NCI-H187 (cell line): Measurements from ENCODE around the gene SLC16A7.
"Not testable (repeated sequence)": the region's sequence is repeated elsewhere in the genome, so short reads cannot be mapped to it uniquely, and the experiment has no call there.

ENCODE experiments used
- DNase-seq, 2 experiments: peaks; one replicate each; lab custom pipeline; 2025; lab: John Stamatoyannopoulos, UW

Gene SLC16A7

DNA sequence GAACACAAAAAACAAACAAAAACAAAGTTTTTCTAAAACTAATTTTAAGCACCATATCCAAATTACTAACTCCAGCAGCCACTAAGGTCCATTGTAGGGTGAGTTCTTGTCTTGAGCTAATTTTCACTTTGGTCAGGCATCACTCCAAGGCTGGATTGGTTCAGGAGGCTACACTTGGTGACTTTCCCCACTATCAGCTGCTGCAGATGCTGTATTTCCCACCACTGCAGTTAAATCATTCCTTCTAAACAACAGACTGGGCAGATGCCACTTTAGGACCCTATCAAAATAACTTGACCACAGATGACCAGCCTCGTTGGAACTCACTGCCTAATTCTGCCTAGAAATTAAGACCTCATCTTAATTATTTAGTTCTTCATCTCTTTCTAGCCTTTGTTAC is 140.5 kb downstream of the SLC16A7 start:
- DNase-seq: no peak

DNA sequence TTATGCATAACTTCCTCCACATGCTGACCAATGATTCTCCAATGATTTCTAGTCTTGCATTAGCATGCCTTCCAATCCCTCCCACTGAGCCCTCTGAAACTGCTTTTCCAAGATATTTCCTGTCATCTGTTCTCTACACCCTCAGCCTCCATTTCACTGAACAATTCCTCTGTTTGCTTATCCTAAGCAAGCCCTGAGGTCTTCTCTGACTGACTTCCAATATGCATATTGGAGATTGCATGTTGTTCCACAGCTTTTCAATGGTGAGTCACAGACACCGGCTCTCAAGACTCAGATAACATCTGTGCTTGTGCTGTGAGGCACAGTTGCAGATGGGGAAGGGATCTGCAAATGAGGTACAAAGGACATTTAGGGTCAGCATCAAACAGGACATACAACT is 141.0 kb downstream of the SLC16A7 start:
- no peak for DNase-seq

DNA sequence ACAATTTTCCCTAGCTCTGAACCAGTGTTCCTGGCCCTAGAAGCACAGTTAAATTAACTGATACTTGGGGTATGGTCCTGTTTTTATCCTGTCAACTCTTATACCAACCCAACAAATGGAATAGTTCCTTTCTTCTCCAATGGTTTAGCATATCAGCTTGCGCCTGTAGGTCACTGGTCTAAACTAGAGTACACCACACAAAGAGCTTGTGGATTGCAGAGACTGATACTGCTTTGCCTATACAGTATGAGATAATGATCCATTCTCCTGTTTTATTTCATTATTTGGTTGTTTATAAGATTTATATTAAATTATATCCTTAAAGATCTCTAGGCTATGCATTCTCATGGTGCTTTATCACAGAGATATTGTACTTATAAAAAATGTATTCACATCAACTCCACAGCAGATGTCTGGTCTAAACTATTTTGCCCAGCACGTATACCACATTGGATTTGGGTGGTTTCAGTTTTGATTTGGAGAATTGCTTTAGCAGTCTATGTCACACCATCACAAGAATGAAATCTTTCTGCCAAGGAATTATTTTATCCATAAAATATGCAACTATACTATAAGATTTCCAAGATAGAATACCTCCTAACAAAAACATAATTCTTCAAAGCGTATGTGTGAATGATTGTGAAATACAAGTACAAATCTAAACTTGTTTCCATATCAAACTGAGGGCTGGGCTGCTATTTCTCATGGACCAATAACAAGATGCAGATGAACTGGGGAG is 142.1 kb downstream of the SLC16A7 start:
- DNase-seq: no peak

DNA sequence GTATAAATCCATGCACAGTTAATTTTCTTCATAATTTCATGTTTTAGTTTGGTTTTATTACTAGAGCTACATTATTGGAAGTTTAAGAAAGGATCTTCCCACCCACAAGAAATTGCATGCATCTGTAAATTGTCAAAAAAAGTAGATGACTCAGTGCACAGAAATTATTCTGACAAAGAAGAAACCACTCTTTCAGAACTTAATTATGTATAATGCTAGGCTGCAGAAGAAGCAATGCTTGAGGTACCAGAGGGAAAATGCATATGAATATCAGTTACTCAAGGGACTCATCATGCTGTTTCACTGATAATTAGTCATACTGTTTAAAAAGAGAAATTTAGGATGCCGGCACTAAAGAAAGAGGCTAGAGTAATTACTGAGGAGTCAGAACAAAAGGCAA is 147.0 kb downstream of the SLC16A7 start:
- no peak for DNase-seq

DNA sequence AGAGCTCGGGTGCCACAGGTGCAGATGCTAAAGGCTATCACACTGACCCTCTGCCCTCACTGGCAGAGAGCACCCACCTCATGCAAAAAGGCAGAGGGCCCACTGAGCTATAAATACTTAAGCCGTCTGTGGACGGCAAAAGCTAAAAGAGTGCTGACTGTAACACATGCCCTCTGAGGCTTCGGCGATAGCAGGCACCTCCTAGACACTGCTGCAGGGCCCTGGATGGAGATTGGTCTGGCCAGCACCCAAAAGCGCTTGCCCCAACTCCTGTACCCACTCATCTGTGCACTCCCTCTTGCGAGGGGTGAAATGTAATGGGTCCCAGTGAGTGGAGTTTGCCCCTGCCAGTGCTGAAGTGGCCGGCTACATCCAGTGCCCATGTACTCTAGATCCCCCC is 148.7 kb downstream of the SLC16A7 start:
- DNase-seq: no peak

DNA sequence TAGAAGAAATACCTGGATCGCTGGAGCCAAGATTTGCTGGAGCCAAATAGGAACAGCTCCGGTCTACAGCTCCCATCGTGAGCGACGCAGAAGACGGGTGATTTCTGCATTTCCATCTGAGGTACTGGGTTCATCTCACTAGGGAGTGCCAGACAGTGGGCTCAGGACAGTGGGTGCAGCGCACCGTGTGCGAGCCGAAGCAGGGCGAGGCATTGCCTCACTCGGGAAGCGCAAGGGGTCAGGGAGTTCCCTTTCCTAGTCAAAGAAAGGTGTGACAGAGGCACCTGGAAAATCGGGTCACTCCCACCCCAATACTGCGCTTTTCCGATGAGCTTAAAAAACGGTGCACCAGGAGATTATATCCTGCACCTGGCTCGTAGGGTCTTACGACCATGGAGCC is 155.3 kb downstream of the SLC16A7 start:
- not testable (repeated sequence) for DNase-seq

DNA sequence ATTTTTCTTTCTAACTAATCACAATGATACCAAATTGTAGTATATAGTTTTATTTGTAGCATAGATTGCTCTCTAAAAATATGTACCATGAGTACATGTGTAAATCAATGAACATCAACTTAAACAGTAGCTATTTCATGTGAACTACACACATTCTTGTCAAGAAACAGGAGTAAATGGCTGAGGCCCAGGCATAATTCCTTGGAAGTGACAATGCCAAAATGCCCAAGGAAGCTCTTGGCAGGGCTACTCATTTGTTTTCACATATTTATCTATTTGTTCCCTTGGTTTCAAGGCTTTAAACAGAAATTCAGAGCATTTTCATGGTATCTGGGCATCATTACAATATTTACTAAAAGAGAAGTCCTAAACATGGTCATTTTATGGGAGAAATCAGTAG is 165.7 kb downstream of the SLC16A7 start:
- DNase-seq: no peak

DNA sequence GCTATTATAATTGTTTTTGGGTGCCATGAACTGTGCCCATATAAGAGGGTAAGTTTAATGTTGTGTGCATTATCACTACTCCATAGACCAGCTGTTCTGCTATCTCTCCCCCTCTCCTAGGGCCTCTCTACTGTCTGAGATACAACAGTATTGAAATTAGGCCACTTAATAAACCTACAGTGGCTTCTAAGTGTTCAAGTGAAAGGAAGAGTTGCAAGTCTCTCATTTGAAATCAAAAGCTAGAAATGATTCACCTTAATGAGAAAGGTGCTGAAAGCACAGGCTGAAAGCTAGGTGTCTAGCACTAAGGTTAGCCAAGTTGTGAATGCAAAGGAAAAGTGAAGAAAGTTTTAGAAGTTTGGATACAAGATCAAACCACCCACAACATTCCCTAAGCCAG is 168.0 kb downstream of the SLC16A7 start:
- DNase-seq: no peak

DNA sequence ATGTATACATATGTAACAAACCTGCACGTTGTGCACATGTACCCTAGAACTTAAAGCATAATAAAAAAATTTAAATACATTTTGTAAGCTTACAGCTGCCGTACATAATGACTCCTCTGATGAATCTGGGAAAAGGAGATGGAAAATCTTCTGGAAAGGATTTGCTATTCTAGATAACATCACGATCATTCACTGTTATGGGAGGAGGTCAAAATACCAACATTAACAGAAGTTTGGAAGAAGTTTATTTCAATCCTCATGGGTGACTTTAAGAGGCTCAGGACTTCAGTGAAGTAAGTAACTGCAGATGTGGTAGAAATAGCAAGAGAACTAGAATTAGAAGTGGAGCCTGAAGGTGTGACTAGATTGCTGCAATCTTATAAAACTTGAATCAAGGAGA is 172.2 kb downstream of the SLC16A7 start:
- no peak for DNase-seq

DNA sequence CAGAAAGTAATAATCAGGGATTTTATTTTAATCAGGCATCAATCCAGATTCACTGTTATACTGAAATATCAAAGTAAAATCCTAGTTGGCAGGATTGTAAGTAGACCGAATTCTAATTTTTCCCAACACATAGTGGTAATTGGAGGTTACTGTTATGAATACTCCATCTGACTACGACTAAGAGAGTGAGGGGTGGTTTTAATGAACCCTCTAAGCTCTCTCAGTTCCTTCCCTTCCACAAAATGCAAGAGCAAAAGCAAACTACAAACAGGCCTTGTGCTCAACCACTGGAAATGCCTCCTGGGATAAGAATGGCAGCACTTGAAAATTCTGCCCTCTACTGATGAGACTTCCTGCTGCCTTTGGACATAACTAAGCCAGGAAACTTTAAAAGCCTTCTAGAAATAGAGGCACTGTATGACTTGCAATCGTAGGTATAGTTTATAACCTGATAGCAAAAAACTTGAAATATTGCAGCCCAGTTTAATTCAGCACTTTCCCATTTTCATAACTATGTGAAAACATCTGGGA is 184.8 kb downstream of the SLC16A7 start:
- no peak for DNase-seq

DNA sequence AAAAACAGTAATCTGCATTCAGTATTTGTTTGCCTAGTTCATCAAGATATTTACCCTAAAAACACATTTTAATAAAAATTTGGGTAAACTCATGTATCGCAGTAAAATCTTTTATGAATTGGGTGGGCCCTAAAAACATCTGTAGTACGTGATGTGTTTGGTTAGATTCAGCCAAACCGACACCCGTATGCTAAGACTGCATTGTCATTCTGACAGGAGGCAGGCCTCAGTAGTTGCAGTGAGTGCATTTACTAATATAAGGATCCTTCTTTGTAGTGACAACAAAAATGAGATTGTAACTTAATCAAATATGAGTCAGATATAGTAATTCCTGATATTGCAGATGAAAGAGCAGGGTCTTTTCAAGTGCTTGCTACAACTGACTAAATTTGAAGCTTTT is 191.8 kb downstream of the SLC16A7 start:
- DNase-seq: no peak

DNA sequence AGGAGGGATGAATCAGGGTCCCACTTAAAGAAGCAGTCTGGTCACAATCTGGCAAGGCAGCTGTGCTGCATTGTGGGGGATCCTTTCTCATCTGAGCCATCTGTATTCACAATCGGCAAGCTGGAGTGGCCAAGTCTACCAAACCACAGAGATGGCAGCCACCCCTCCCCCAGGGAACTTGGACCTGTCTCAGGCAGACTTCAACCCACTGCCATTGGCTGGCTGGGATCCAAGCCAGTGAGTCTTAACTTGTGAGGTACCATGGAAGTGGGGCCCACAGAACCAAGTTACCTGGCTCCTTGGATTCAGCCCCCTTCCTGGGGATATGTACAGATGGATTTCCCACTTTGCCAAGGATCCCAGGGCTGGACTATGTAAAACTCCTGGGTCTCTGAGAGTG is 196.8 kb downstream of the SLC16A7 start:
- no peak for DNase-seq

DNA sequence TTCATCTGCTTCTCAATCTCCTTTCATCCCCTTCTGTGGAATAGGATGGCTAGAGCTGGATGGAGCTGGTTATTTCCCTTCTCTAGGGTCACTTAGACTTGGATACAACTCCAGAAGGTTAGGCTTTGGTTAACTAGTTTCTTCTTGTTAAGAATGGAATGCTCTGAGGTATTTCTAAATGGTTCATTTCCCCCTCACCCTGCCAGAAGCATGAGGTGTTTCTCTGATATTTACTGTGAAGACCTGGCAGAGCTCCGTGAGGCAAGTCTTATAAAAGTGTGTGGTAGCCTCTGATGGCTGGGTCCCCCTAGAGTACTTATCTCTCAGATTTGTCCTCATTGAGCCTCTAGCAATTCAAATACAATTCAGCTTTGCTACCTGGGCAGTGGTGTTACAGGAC is 207.9 kb downstream of the SLC16A7 start:
- no peak for DNase-seq

DNA sequence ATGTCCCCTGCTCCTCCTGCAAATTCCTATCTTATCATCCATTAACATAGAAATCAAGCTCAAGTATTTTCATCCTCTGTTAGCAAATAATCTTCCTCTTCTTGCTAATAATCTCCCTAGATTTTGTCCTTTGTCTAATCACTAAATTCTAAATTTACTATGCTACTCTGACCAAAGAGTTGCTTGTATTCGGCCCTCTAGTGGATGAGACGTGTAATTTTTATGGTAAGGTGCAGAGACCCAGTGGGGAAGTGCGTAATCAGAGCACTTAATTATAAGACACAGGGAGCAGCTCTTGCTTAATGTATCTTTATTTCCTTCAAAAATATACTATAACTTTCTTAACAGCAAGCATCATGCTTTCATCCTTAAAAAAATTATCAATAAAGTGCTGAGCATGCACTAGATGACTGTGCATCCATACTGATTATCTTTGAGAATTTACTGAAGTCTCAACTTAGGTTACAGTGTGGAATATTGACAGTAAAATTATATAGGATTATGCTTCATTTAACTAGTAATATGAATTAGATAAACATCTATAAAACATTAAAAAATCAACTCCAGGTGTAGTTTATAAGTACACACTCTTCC is 212.6 kb downstream of the SLC16A7 start:
- DNase-seq: no peak

DNA sequence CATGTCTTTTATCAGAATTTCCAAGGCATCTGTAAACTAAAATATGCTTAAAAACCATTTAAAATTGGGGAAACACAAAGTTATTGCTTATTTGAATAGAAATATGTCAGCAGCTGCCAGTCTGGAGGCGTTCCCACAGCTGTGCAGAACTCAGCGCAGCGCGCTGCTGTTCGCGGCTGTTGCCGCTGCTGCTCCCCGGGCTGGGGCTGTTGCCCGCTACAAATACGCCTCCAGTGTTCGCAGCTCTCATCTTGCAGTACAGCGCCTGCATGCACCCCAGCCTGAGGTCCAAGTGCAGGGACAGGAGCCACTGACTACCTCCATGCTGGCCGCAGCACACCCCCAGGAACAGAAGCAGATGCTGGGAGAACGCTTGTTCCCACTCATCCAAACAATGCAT is 216.2 kb downstream of the SLC16A7 start:
- no peak for DNase-seq

DNA sequence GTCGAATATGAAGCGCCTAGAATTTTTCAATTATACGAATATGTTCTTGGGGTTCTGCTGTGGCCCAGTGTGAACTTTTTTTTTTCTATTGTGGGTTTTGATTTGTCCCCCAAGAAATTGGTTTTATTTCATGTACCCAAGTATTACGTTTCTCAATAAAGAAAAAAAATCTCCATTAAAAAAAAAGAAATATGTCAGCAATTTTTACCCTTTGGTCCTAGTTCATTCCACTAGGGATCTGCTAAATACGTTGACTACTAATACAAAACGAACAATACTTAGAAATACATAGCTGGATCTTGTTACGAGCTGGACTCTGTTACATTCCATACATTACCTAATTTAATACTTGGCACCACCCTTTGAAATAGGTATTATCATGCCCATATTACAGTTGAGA is 216.9 kb downstream of the SLC16A7 start:
- no peak for DNase-seq

DNA sequence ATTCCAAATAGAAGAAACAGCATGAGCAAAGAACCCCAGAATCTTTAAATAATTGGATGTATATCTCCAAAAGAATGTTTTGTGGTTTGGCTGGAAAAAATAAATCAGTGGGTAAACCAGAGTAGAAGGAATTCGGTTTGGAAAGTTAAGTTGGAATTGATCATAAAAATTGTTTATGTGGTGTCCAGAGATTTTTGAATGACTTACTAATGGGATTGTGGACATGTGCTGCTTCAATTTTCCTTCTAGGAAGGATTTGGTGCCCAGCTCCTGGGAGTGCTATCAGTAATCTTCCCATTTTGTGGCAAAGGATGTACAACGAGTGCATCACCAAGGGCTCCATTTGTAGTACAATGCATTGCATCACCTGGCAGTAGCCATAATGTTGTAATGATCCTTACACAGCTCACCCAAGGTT is 224.8 kb downstream of the SLC16A7 start:
- no peak for DNase-seq

DNA sequence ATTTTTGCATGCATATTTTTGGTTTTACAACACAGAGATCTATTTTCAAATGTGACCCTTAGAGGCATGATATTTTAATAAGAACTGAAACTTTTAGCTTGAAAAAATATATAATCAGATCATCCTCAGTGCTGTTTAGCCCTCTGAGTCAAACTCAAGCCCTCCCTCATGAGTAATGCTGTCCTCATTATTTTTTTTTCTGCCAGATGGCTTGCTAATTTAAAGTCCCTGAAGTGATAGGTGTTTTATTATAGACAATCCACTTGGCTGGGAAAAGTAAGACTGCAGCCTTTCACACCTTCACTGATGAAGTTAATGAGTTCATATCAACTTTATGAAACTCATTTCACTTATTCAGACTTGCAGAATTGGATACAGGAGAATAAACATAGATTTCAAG is 227.7 kb downstream of the SLC16A7 start:
- no peak for DNase-seq

DNA sequence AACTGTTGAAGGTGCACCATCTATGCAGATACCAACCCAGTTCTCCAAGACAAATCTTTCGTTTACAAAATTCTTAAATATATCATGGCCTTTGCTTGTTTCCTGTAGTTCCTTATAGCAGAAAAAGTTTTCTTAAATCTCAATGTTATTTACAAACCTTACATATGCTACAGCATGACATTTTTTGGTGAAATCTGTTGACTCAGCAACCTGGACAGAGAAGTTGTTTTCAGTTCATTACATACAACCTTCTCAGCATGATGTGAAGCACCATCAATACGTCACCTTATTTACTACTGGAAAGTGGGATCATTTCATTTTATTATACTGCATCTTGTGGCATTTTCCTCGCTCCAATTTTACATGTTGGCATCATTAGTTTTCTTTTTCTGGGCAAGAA is 231.9 kb downstream of the SLC16A7 start:
- no peak for DNase-seq

DNA sequence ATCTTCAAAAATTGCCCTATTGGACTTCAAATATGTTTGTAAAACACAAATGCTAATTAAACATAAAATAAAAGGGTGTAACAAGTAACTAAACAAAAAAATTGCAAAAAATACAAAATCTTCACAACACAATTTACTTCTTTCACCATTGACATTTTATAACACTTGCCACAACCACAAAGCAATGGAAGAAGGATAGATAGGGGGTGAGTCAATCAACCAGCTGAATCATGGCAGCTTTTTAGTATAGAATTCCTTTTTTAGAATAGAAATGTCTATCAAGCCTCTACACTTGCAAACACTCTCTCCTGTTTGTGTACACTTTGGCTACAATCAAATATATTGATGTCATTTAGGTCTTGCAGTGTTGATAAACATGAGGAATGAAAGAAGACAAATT is 232.7 kb downstream of the SLC16A7 start:
- no peak for DNase-seq

DNA sequence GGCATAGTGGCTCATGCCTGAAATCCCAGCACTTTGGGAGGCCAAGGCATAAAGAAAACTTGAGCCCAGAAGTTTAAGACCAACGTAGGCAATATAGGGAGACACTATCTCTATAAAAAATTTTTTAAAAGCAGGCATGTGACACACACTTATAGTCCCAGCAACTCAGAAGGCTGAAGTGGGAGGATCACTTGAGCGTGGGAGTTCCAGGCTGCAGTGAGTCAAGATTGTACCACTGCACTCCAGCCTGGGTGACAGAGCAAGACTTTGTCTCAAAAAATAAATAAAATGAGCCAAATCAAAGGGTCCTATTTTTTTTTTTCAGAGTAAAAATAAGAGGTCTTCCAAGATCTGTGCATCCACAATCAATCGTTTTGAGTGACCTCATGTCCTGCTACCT is 237.6 kb downstream of the SLC16A7 start:
- no peak for DNase-seq

DNA sequence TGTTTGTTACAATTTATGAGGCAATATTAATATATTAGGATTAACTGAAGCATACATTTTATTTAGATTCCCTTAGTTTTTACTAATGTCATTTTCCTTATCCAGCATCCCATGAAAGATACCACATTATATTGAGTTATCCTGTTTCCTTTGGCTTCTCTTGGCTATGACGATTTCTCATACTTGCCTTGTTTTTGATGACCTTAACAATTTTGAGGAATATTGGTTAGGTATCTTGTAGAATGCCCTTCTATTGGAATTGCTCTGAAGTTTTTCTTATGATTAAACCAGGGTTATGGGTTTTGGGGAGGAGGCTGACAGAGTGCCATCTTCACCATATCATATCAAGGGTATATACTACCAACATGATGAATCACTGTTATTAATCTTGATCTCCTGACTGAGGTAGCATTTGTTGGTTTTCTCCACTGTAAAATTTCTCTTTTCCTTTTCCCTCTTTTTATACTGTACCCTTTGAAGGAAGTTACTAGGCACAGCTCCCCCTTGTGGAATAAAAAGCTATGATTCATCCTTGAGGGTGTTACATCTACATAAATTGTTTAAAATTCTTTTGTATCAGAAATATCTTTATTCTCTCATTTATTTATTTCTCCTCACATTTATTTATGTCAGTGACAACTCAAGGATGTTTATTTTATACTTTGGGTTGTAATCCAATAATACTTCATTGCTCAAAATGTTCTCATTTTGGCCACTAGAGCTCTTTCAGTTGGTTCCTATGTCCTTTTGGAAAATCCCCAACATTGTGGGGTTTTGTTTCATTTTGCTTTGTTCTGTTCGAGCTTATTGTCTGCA is 239.0 kb downstream of the SLC16A7 start:
- DNase-seq: no peak
